Liver (tissue), 9 donors: Measurements from ENCODE around the gene PYGM. TPM values are rescaled to one million over a fixed set of nuclear protein-coding genes. Genes with fewer than 3 reads are reported as not detected.

ENCODE experiments used
- DNase-seq: peaks from one replicate; pipeline ENCODE4 v3.0.0-alpha.2; 2017; ENCODE audit warnings: low spot score
- H3K27ac ChIP-seq, 2 donors: one replicate each; pipeline ENCODE4 v1.7.0; 2013; ENCODE audit warnings: inconsistent platforms in 2 of 2, low read length in 2 of 2, control low read depth in 1 of 2, low read depth in 1 of 2, mild to moderate bottlenecking in 1 of 2
- H3K27me3 ChIP-seq, 4 donors: one replicate each; pipeline versions ENCODE4 v1.6.1 to v1.7.0; 2013; ENCODE audit warnings: low read length in 3 of 4, inconsistent platforms in 1 of 4, mild to moderate bottlenecking in 1 of 4, moderate library complexity in 1 of 4; ENCODE audit not compliant: control insufficient read depth in 4 of 4, insufficient read depth in 4 of 4
- H3K36me3 ChIP-seq, 4 donors: one replicate each; pipeline versions ENCODE4 v1.6.1 to v1.7.0; 2013; ENCODE audit warnings: low read length in 3 of 4, mild to moderate bottlenecking in 3 of 4, low read depth in 1 of 4, moderate library complexity in 1 of 4; ENCODE audit not compliant: control insufficient read depth in 4 of 4, insufficient read depth in 3 of 4
- H3K4me1 ChIP-seq, 4 donors: one replicate each; pipeline versions ENCODE4 v1.6.1 to v1.7.0; 2013; ENCODE audit warnings: low read length in 3 of 4, mild to moderate bottlenecking in 3 of 4, moderate library complexity in 1 of 4; ENCODE audit not compliant: control insufficient read depth in 4 of 4, insufficient read depth in 4 of 4
- H3K4me3 ChIP-seq, 3 donors: one replicate each; pipeline versions ENCODE4 v1.6.1 to v1.7.0; 2013; ENCODE audit warnings: low read length in 3 of 3, control low read depth in 1 of 3, low read depth in 1 of 3, mild to moderate bottlenecking in 1 of 3
- H3K9ac ChIP-seq, 2 donors: one replicate each; pipeline ENCODE4 v1.7.0; 2013; ENCODE audit warnings: low read length in 2 of 2, mild to moderate bottlenecking in 2 of 2, moderate library complexity in 2 of 2, control low read depth in 1 of 2, low read depth in 1 of 2
- H3K9me3 ChIP-seq, 4 donors: one replicate each; pipeline versions ENCODE4 v1.6.1 to v1.7.0; 2013; ENCODE audit warnings: low read length in 3 of 4; ENCODE audit not compliant: control insufficient read depth in 4 of 4
- ATF3 ChIP-seq: IDR thresholded peaks from 2 replicates; pipeline ENCODE4 v1.6.1; 2016; ENCODE audit warnings: antibody characterized with exemption
- CTCF ChIP-seq: fragments of 150-350 bp; IDR thresholded peaks from 2 replicates; pipeline ENCODE4 v1.5.1; 2017; ENCODE audit warnings: improper control_type of control experiment, low read depth, low read length; ENCODE audit not compliant: missing input control
- EGR1 ChIP-seq, 2 donors: IDR thresholded peaks; 2 replicates each; pipeline ENCODE4 v1.6.1; 2016 to 2018; ENCODE audit warnings: antibody characterized with exemption in 2 of 2, low read depth in 2 of 2
- FOXA1 ChIP-seq: IDR thresholded peaks from 2 replicates; pipeline ENCODE4 v1.6.1; 2016; ENCODE audit warnings: antibody characterized with exemption
- GABPA ChIP-seq, 2 donors: IDR thresholded peaks in 1 of 2; conservative IDR thresholded peaks in 1 of 2; 2 replicates each; pipeline ENCODE4 v1.6.1; 2016; ENCODE audit warnings: antibody characterized with exemption in 2 of 2, mild to moderate bottlenecking in 1 of 2, moderate library complexity in 1 of 2
- HNF4A ChIP-seq, 2 donors: conservative IDR thresholded peaks; 2 replicates each; pipeline ENCODE4 v1.6.1; 2016; ENCODE audit warnings: antibody characterized with exemption in 2 of 2, mild to moderate bottlenecking in 2 of 2
- JUND ChIP-seq, 2 donors: IDR thresholded peaks; 2 replicates each; pipeline ENCODE4 v1.6.1; 2016; ENCODE audit warnings: antibody characterized with exemption in 2 of 2
- MAX ChIP-seq: IDR thresholded peaks from 2 replicates; pipeline ENCODE4 v1.6.1; 2016; ENCODE audit warnings: antibody characterized with exemption
- NR2F2 ChIP-seq: IDR thresholded peaks from 2 replicates; pipeline ENCODE4 v1.6.1; 2016; ENCODE audit warnings: antibody characterized with exemption
- REST ChIP-seq: IDR thresholded peaks from 2 replicates; pipeline ENCODE4 v1.6.1; 2016; ENCODE audit warnings: antibody characterized with exemption, mild to moderate bottlenecking
- TAF1 ChIP-seq: conservative IDR thresholded peaks from 2 replicates; pipeline ENCODE4 v1.6.1; 2016; ENCODE audit warnings: antibody characterized with exemption, mild to moderate bottlenecking
- YY1 ChIP-seq: IDR thresholded peaks from 2 replicates; pipeline ENCODE4 v1.6.1; 2016; ENCODE audit warnings: antibody characterized with exemption, mild to moderate bottlenecking
- WGBS: extraction: QIAGEN DNeasy Blood & Tissue Kit; methylation state at CpG from one replicate; pipeline ENCODE4 v1.1.7; 2013; 5-methylcytosine and 5-hydroxymethylcytosine counted together
- polyA plus RNA-seq, 2 donors: library from polyadenylated mRNA; stranded (reverse) in 1 of 2; unstranded in 1 of 2; fragments of 200-250 nt in 1 of 2; fragments of >200 nt in 1 of 2; fragmentation: Nextera tagmentation in 1 of 2; extraction: Ambion mirVana in 1 of 2; gene quantifications; one replicate each; pipeline versions ENCODE4 v1.2.1 to v1.2.3, GENCODE V29; 2013 to 2015
- total RNA-seq, 2 donors: library from RNA; depleted of rRNA; stranded (reverse); fragments of >200 nt; gene quantifications; one replicate each; pipeline ENCODE4 v1.2.3, GENCODE V29; 2014
- donor health status: healthy.
- donor health status: healthy.
- donor health status: healthy.
- donor health status: healthy.
- donor health status: healthy.

Gene PYGM
- total and polyA plus RNA-seq, 4 donors = 0.23 to 1.3 (median 0.29) TPM

GRCh38 chr11:64790205-64791095 lies 30.7 kb upstream of the PYGM start:
- Histone ChIP-seq H3K36me3 (peaks cover 0 to 6% (median 1%) of the 10 kb centered on the region in 4 donors), H3K4me1 (peaks cover 0 to 5% (median 2%) of the 10 kb centered on the region in 4 donors), H3K4me3 (no peak overlapping the region), H3K9ac (no peak overlapping the region), H3K27ac (no peak overlapping the region), H3K9me3 (no peaks in the 10 kb centered on the region), H3K27me3 (no peaks in the 10 kb centered on the region)
- no peak for DNase-seq
- 90% methylated on average over 25 of the region's 25 CpGs for WGBS
- TF ChIP-seq HNF4A (conservative IDR thresholded peaks at IDR 0.05) (no peak), YY1 (no peak), ATF3 (no peak), GABPA (IDR thresholded peaks at IDR 0.05 in 1 of 2, conservative IDR thresholded peaks at IDR 0.05 in 1 of 2) (no peak), JUND (IDR thresholded peaks at IDR 0.05) (no peak), FOXA1 (no peak), NR2F2 (no peak), REST (no peak), TAF1 (no peak), CTCF (no peak), MAX (no peak), EGR1 (IDR thresholded peaks at IDR 0.05; ENCODE audit: low read depth in 2 of 2) (no peak)

- no peak for TF ChIP-seq REST
- no peaks in the 10 kb centered on the region for H3K27me3 ChIP-seq
- H3K27ac ChIP-seq = no peak overlapping the region
- H3K4me1 ChIP-seq = peaks cover 0 to 5% (median 2%) of the 10 kb centered on the region in 4 donors
- H3K9ac ChIP-seq = no peak overlapping the region
- DNase-seq = no peak
- peaks cover 0 to 6% (median 1%) of the 10 kb centered on the region in 4 donors for H3K36me3 ChIP-seq
- H3K4me3 ChIP-seq = no peak overlapping the region
- no peaks in the 10 kb centered on the region for H3K9me3 ChIP-seq
- 91% methylated on average over 15 of the region's 15 CpGs for WGBS
Measured at GRCh38 chr11:64789331-64790204, 29.8 kb upstream of the PYGM start.
